Testis (tissue), 2 donors: ENCODE measurements around the gene YIF1A.

Experiments used
- CTCF ChIP-seq, 3 experiments: fragments of 450-650 bp in 2 of 3; fragments of 200-600 bp in 1 of 3; sonication (generic) in 1 of 3; IDR thresholded peaks; one replicate each; pipeline ENCODE4 v1.5.1; 2016 to 2019; ENCODE audit warnings: antibody characterized with exemption in 3 of 3, mild to moderate bottlenecking in 2 of 3, moderate library complexity in 1 of 3
- POLR2A ChIP-seq: fragments of 450-650 bp; IDR thresholded peaks from one replicate; pipeline ENCODE4 v1.6.1; 2017; ENCODE audit warnings: antibody characterized with exemption, mild to moderate bottlenecking, moderate library complexity

GRCh38 chr11:66317322-66317722 is 28.4 kb upstream of the YIF1A start:
- no peak for TF ChIP-seq CTCF (IDR thresholded peaks at IDR 0.05)
- no peak for TF ChIP-seq POLR2A
